K562 (cell line): ENCODE data around the gene OTX2. TPM values are rescaled to one million over a fixed set of nuclear protein-coding genes. Genes with fewer than 3 reads are reported as not detected.

ENCODE experiments used
- ATAC-seq: fragments of 200-7000 bp; cut with Tn5 transposase; 3 replicates; pipeline ENCODE4 v1.9.1; 2020; ENCODE audit warnings: moderate library complexity
- BruUV-seq: library from RNA; stranded (reverse); fragments of 400-500 nt; replicated peaks from 2 replicates; lab custom pipeline; 2021; lab: Mats Ljungman, UMichigan
- CTCF ChIA-PET: fragments of 300-600 bp; formaldehyde crosslinking; extraction: SDS; loops from one replicate; lab custom pipeline; 2021; ENCODE audit warnings: low intra/inter-chr PET ratio; lab: Yijun Ruan, JAX
- POLR2A ChIA-PET: fragments of 300-600, 350-650 bp; sonication (Branson Sonifier 250); formaldehyde crosslinking; extraction: SDS; loops from one replicate; lab custom pipeline; 2021; ENCODE audit warnings: antibody characterized with exemption, inconsistent platforms; lab: Yijun Ruan, JAX
- DNase-seq, 4 experiments: peaks; one replicate each; pipeline versions ENCODE4 v3.0.0 to v3.0.0-alpha.2; 2011 to 2018; ENCODE audit warnings: low spot score in 3 of 4, mixed read lengths in 3 of 4; ENCODE audit errors: extremely low read depth in 1 of 4
- FAIRE-seq: peaks from 2 replicates; lab custom pipeline; 2011; peaks lifted over from hg19 to GRCh38; lab: Jason Lieb, UNC
- H2AFZ ChIP-seq: 2 replicates; pipeline ENCODE4 v1.6.0; 2011; ENCODE audit warnings: low read depth, low read length, control low read depth, inconsistent platforms
- H3K27ac ChIP-seq: fragments of 200-600 bp; 3 replicates; pipeline ENCODE4 v1.8.0; 2011; ENCODE audit warnings: low read depth, mild to moderate bottlenecking, control low read depth, inconsistent platforms, low read length, moderate library complexity, mixed read lengths; ENCODE audit errors: extremely low read depth
- H3K27me3 ChIP-seq, 2 experiments: fragments of 300-600 bp in 1 of 2; 2 replicates in 1 of 2; 3 replicates in 1 of 2; pipeline versions ENCODE4 v1.6.0 to v1.8.0; 2011; ENCODE audit warnings: inconsistent platforms in 2 of 2, low read length in 2 of 2, mild to moderate bottlenecking in 1 of 2, mixed read lengths in 1 of 2, moderate library complexity in 1 of 2; ENCODE audit not compliant: control insufficient read depth in 2 of 2, insufficient read depth in 2 of 2
- H3K36me3 ChIP-seq: fragments of 300-600 bp; 3 replicates; pipeline ENCODE4 v1.8.0; 2011; ENCODE audit warnings: mild to moderate bottlenecking, low read length, inconsistent platforms; ENCODE audit not compliant: control insufficient read depth, insufficient read depth
- H3K4me1 ChIP-seq, 2 experiments: fragments of 200-600 bp in 1 of 2; replicated peaks in 1 of 2; 2 replicates in 1 of 2; 3 replicates in 1 of 2; pipeline versions ENCODE4 v1.5.1 to v1.8.0; 2011; ENCODE audit warnings: inconsistent platforms in 2 of 2, low read length in 2 of 2, mild to moderate bottlenecking in 1 of 2, mixed read lengths in 1 of 2, moderate library complexity in 1 of 2; ENCODE audit not compliant: control insufficient read depth in 2 of 2, insufficient read depth in 2 of 2
- H3K4me2 ChIP-seq: 2 replicates; pipeline ENCODE4 v1.6.1; 2011; ENCODE audit warnings: low read length, control low read depth, inconsistent platforms, mixed read lengths; ENCODE audit not compliant: insufficient read depth
- H3K4me3 ChIP-seq: fragments of 200-600 bp; sonication (generic), shearing (Covaris generic); 2 replicates; pipeline ENCODE4 v1.5.1; 2016; ENCODE audit warnings: control low read depth, inconsistent platforms
- H3K79me2 ChIP-seq: fragments of 200-600 bp; 3 replicates; pipeline ENCODE4 v1.8.0; 2011; ENCODE audit warnings: low read length, inconsistent platforms; ENCODE audit not compliant: control insufficient read depth, insufficient read depth
- H3K9ac ChIP-seq, 2 experiments: 2 replicates each; pipeline versions ENCODE4 v1.6.0 to v1.6.1; 2011; ENCODE audit warnings: low read depth in 2 of 2, low read length in 2 of 2, control low read depth in 1 of 2, inconsistent platforms in 1 of 2, mild to moderate bottlenecking in 1 of 2, mixed read lengths in 1 of 2; ENCODE audit not compliant: insufficient read depth in 1 of 2
- H3K9me1 ChIP-seq: one replicate; pipeline ENCODE4 v1.6.0; 2011; ENCODE audit warnings: inconsistent platforms, mild to moderate bottlenecking, low read length, moderate library complexity; ENCODE audit not compliant: control insufficient read depth, insufficient read depth
- H3K9me3 ChIP-seq: replicated peaks from 2 replicates; pipeline ENCODE4 v1.5.1; 2011; ENCODE audit warnings: low read depth, low read length, inconsistent platforms; ENCODE audit not compliant: control insufficient read depth, insufficient read depth
- H4K20me1 ChIP-seq: replicated peaks from 2 replicates; pipeline ENCODE4 v1.6.1; 2011; ENCODE audit warnings: low read length, inconsistent platforms, mixed read lengths; ENCODE audit not compliant: control insufficient read depth, insufficient read depth
- ELF2 ChIP-seq: fragments of 250-450 bp; sonication (Bioruptor Pico); IDR thresholded peaks from 2 replicates; pipeline ENCODE4 v1.5.0; 2021; ENCODE audit warnings: mild to moderate bottlenecking
- GABPA ChIP-seq: fragments of 200-800 bp; sonication (Bioruptor generic); conservative IDR thresholded peaks from 2 replicates; pipeline ENCODE4 v1.6.1; 2016; ENCODE audit warnings: low read depth, missing genetic modification characterization, missing compliant biosample characterization
- NFXL1 ChIP-seq: fragments of 450-650 bp; formaldehyde crosslinking; IDR thresholded peaks from 2 replicates; pipeline ENCODE4 v1.4.0; 2021; ENCODE audit warnings: mild to moderate bottlenecking
- ZFP30 ChIP-seq: fragments of 250-450 bp; sonication (Bioruptor Pico); IDR thresholded peaks from 2 replicates; pipeline ENCODE4 v1.8.0; 2022; ENCODE audit warnings: moderate library complexity, mild to moderate bottlenecking, inconsistent platforms, borderline replicate concordance
- ZKSCAN1 ChIP-seq: fragments of 150-350 bp; IDR thresholded peaks from 2 replicates; pipeline ENCODE4 v1.6.1; 2016; ENCODE audit warnings: low read depth, low read length
- ZNF274 ChIP-seq: IDR thresholded peaks from 2 replicates; pipeline ENCODE4 v1.6.1; 2011; ENCODE audit warnings: low read depth, mild to moderate bottlenecking, low read length, moderate library complexity, borderline replicate concordance
- ZSCAN32 ChIP-seq: fragments of 450-650 bp; formaldehyde crosslinking; IDR thresholded peaks from 2 replicates; pipeline ENCODE4 v1.4.0; 2020; ENCODE audit warnings: mild to moderate bottlenecking, moderate library complexity
- ZZZ3 ChIP-seq: fragments of 450-650 bp; IDR thresholded peaks from 2 replicates; pipeline ENCODE4 v1.6.1; 2016; ENCODE audit warnings: antibody characterized with exemption, mild to moderate bottlenecking, moderate library complexity
- WGBS: fragments of 100-300 bp; shearing (Covaris generic); methylation state at CpG from one replicate; pipeline ENCODE4 v1.1.6; 2016; ENCODE audit warnings: low coverage, mixed read lengths; ENCODE audit not compliant: insufficient coverage; ENCODE audit errors: missing lambda C conversion rate; 5-methylcytosine and 5-hydroxymethylcytosine counted together
- in situ Hi-C: fragments of 300-500 bp; cut with MboI; formaldehyde crosslinking; loops from 4 replicates; pipeline ENCODE4 v1.15.0; 2018; ENCODE audit warnings: inconsistent platforms, mixed read lengths
- intact Hi-C: fragments of 100-400 bp; cut with micrococcal nuclease; formaldehyde crosslinking; loops from 2 replicates; pipeline ENCODE4 v1.14.2; 2022
- polyA plus RNA-seq, 8 experiments: library from polyadenylated mRNA; depleted of rRNA in 4 of 8; stranded (reverse) in 5 of 8; unstranded in 3 of 8; fragments of >200 nt; fragmentation: Nextera tagmentation in 2 of 8; fragmentation: Illumina TruSeq in 1 of 8; extraction: Ambion mirVana in 2 of 8; extraction: Trizol in 1 of 8; gene quantifications; 2 replicates each; pipeline versions ENCODE4 v1.2.1 to v1.2.3, GENCODE V29; 2011 to 2014; ENCODE audit warnings: inconsistent platforms in 1 of 8, missing spikeins in 1 of 8
- total RNA-seq, 7 experiments: library from RNA; depleted of rRNA in 6 of 7; stranded (reverse); fragments of >200 nt in 6 of 7; fragmentation: Illumina TruSeq in 2 of 7; extraction: Trizol in 2 of 7; gene quantifications; 2 replicates each; pipeline versions ENCODE4 v1.2.1 to v1.2.3, GENCODE V29; 2011 to 2021; ENCODE audit warnings: low replicate concordance in 1 of 7
- TF ChIP-seq, protein P1 (sequence below), 2 experiments: fragments of 450-650 bp in 1 of 2; sonication (generic) in 1 of 2; formaldehyde crosslinking in 1 of 2; IDR thresholded peaks; 2 replicates each; pipeline versions ENCODE4 v1.7.1 to v1.9.0; 2016 to 2022; ENCODE audit warnings: inconsistent platforms in 1 of 2, mild to moderate bottlenecking in 1 of 2, missing genetic modification reagents in 1 of 2
- TF ChIP-seq, protein P2 (sequence below): fragments of 450-650 bp; IDR thresholded peaks from 2 replicates; pipeline ENCODE4 v1.6.1; 2017; ENCODE audit warnings: antibody characterized with exemption, mild to moderate bottlenecking

Gene OTX2
- total and polyA plus RNA-seq, 9 of the 15 experiments (the other 6 are each of a cell fraction or from before 2014, with no cell fraction given), result not detected

GRCh38 chr14:56826214-56826613, 15.9 kb upstream of the OTX2 start:
- POLR2A ChIA-PET, result interaction anchor here (0.8 kb wide), 1 partner anchor 23 kb away, joined by 3 read pairs; no protein-coding TSS in a partner anchor
- no peaks in the 10 kb centered on the region for H3K4me1 ChIP-seq
- FAIRE-seq (no peak), DNase-seq (no peak), ATAC-seq (no peak)
- H3K36me3 ChIP-seq, result no peaks in the 10 kb centered on the region
- no peaks in the 10 kb centered on the region; a peak in 1 of 5 replicates for H3K27me3 ChIP-seq
- no peak overlapping the region for H3K9ac ChIP-seq
- no peak overlapping the region for H3K27ac ChIP-seq
- CTCF ChIA-PET, result no interaction called here
- in situ Hi-C loops, result no loop called here
- H2AFZ ChIP-seq, result no peak overlapping the region
- no peaks in the 10 kb centered on the region for H3K79me2 ChIP-seq
- H3K9me1 ChIP-seq, result no peaks in the 10 kb centered on the region
- no peak overlapping the region for H3K4me3 ChIP-seq
- WGBS, result 5% methylated on average over 4 of the region's 4 CpGs
- no peaks in the 10 kb centered on the region for H4K20me1 ChIP-seq
- BruUV-seq, result no TSS peak
- intact Hi-C loops, result no loop called here
- H3K9me3 ChIP-seq, result no peaks in the 10 kb centered on the region
- H3K4me2 ChIP-seq, result no peak overlapping the region
- no peak for TF ChIP-seq GABPA (tag)
- TF ChIP-seq, protein P1, sequence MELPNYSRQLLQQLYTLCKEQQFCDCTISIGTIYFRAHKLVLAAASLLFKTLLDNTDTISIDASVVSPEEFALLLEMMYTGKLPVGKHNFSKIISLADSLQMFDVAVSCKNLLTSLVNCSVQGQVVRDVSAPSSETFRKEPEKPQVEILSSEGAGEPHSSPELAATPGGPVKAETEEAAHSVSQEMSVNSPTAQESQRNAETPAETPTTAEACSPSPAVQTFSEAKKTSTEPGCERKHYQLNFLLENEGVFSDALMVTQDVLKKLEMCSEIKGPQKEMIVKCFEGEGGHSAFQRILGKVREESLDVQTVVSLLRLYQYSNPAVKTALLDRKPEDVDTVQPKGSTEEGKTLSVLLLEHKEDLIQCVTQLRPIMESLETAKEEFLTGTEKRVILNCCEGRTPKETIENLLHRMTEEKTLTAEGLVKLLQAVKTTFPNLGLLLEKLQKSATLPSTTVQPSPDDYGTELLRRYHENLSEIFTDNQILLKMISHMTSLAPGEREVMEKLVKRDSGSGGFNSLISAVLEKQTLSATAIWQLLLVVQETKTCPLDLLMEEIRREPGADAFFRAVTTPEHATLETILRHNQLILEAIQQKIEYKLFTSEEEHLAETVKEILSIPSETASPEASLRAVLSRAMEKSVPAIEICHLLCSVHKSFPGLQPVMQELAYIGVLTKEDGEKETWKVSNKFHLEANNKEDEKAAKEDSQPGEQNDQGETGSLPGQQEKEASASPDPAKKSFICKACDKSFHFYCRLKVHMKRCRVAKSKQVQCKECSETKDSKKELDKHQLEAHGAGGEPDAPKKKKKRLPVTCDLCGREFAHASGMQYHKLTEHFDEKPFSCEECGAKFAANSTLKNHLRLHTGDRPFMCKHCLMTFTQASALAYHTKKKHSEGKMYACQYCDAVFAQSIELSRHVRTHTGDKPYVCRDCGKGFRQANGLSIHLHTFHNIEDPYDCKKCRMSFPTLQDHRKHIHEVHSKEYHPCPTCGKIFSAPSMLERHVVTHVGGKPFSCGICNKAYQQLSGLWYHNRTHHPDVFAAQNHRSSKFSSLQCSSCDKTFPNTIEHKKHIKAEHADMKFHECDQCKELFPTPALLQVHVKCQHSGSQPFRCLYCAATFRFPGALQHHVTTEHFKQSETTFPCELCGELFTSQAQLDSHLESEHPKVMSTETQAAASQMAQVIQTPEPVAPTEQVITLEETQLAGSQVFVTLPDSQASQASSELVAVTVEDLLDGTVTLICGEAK (IDR thresholded peaks at IDR 0.05), result no peak
- TF ChIP-seq, protein P1 (CRISPR knock-in tag; IDR thresholded peaks at IDR 0.05), result no peak
- TF ChIP-seq ZKSCAN1, result no peak
- TF ChIP-seq ZNF274, result no peak
- TF ChIP-seq ZZZ3, result no peak
- TF ChIP-seq ELF2 (CRISPR knock-in tag), result no peak
- TF ChIP-seq ZSCAN32 (CRISPR knock-in tag), result no peak
- TF ChIP-seq NFXL1 (CRISPR knock-in tag), result no peak
- TF ChIP-seq ZFP30 (CRISPR knock-in tag), result no peak
- TF ChIP-seq, protein P2, sequence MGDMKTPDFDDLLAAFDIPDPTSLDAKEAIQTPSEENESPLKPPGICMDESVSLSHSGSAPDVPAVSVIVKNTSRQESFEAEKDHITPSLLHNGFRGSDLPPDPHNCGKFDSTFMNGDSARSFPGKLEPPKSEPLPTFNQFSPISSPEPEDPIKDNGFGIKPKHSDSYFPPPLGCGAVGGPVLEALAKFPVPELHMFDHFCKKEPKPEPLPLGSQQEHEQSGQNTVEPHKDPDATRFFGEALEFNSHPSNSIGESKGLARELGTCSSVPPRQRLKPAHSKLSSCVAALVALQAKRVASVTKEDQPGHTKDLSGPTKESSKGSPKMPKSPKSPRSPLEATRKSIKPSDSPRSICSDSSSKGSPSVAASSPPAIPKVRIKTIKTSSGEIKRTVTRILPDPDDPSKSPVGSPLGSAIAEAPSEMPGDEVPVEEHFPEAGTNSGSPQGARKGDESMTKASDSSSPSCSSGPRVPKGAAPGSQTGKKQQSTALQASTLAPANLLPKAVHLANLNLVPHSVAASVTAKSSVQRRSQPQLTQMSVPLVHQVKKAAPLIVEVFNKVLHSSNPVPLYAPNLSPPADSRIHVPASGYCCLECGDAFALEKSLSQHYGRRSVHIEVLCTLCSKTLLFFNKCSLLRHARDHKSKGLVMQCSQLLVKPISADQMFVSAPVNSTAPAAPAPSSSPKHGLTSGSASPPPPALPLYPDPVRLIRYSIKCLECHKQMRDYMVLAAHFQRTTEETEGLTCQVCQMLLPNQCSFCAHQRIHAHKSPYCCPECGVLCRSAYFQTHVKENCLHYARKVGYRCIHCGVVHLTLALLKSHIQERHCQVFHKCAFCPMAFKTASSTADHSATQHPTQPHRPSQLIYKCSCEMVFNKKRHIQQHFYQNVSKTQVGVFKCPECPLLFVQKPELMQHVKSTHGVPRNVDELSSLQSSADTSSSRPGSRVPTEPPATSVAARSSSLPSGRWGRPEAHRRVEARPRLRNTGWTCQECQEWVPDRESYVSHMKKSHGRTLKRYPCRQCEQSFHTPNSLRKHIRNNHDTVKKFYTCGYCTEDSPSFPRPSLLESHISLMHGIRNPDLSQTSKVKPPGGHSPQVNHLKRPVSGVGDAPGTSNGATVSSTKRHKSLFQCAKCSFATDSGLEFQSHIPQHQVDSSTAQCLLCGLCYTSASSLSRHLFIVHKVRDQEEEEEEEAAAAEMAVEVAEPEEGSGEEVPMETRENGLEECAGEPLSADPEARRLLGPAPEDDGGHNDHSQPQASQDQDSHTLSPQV, result no peak
